Measurements from ENCODE around the gene MAML2.
"Not testable (repeated sequence)": the region's sequence is repeated elsewhere in the genome, so short reads cannot be mapped to it uniquely, and the experiment has no call there.

Gene MAML2

GRCh38 chr11:96293598-96294021 is 49.4 kb downstream of the MAML2 start:
- DNase-seq (ENCODE audit: low read depth in 2 of 3, low spot score in 2 of 3): no peak

- no peak for DNase-seq (ENCODE audit: low read depth in 2 of 3, low spot score in 2 of 3)
Observed at GRCh38 chr11:96293109-96293508, 49.9 kb downstream of the MAML2 start.

- DNase-seq (ENCODE audit: low read depth in 2 of 3, low spot score in 2 of 3): no peak
Observed at GRCh38 chr11:96292291-96293010, 50.5 kb downstream of the MAML2 start.

- no peak for DNase-seq (ENCODE audit: low read depth in 2 of 3, low spot score in 2 of 3)
Observed at GRCh38 chr11:96290631-96291030, 52.4 kb downstream of the MAML2 start.

- DNase-seq (ENCODE audit: low read depth in 2 of 3, low spot score in 2 of 3): no peak
Observed at GRCh38 chr11:96290031-96290430, 53.0 kb downstream of the MAML2 start.

- no peak for DNase-seq (ENCODE audit: low read depth in 2 of 3, low spot score in 2 of 3)
Observed at GRCh38 chr11:96288915-96289314, 54.1 kb downstream of the MAML2 start.

- DNase-seq (ENCODE audit: low read depth in 2 of 3, low spot score in 2 of 3): no peak
Observed at GRCh38 chr11:96287822-96288439, 55.1 kb downstream of the MAML2 start.

GRCh38 chr11:96285985-96286384 is 57.0 kb downstream of the MAML2 start:
- not testable (repeated sequence) for DNase-seq (ENCODE audit: low read depth in 2 of 3, low spot score in 2 of 3)

- DNase-seq (ENCODE audit: low read depth in 2 of 3, low spot score in 2 of 3): no peak
Observed at GRCh38 chr11:96284917-96285316, 58.1 kb downstream of the MAML2 start.

GRCh38 chr11:96284401-96284800 is 58.6 kb downstream of the MAML2 start:
- DNase-seq (ENCODE audit: low read depth in 2 of 3, low spot score in 2 of 3): no peak

- no peak for DNase-seq (ENCODE audit: low read depth in 2 of 3, low spot score in 2 of 3)
Observed at GRCh38 chr11:96282625-96283220, 60.3 kb downstream of the MAML2 start.

GRCh38 chr11:96280444-96280843 is 62.6 kb downstream of the MAML2 start:
- DNase-seq (ENCODE audit: low read depth in 2 of 3, low spot score in 2 of 3): no peak

- DNase-seq (ENCODE audit: low read depth in 2 of 3, low spot score in 2 of 3): no peak
Observed at GRCh38 chr11:96279896-96280290, 63.1 kb downstream of the MAML2 start.

- DNase-seq (ENCODE audit: low read depth in 2 of 3, low spot score in 2 of 3): no peak
Observed at GRCh38 chr11:96279018-96279895, 63.7 kb downstream of the MAML2 start.

GRCh38 chr11:96278039-96278897 is 64.7 kb downstream of the MAML2 start:
- no peak for DNase-seq (ENCODE audit: low read depth in 2 of 3, low spot score in 2 of 3)

GRCh38 chr11:96277696-96278038 is 65.3 kb downstream of the MAML2 start:
- no peak for DNase-seq (ENCODE audit: low read depth in 2 of 3, low spot score in 2 of 3)

- DNase-seq (ENCODE audit: low read depth in 2 of 3, low spot score in 2 of 3): no peak
Observed at GRCh38 chr11:96276836-96277235, 66.2 kb downstream of the MAML2 start.

- DNase-seq (ENCODE audit: low read depth in 2 of 3, low spot score in 2 of 3): no peak
Observed at GRCh38 chr11:96275801-96276594, 67.0 kb downstream of the MAML2 start.

GRCh38 chr11:96273507-96273906 is 69.5 kb downstream of the MAML2 start:
- DNase-seq (ENCODE audit: low read depth in 2 of 3, low spot score in 2 of 3): no peak

All from activated CD8-positive, alpha-beta memory T cell treated with anti-CD3 and anti-CD28 coated beads for 48 hours (primary cell).